ENCODE data around the gene SMIM28.

- TF ChIP-seq SP1 (IDR thresholded peaks at IDR 0.05): no peak
- no peak for TF ChIP-seq ELF4 (IDR thresholded peaks at IDR 0.05)
- TF ChIP-seq BHLHE40 (IDR thresholded peaks at IDR 0.05; ENCODE audit: borderline replicate concordance): no peak
- no peak for TF ChIP-seq FOXK2 (IDR thresholded peaks at IDR 0.05)
- TF ChIP-seq TARDBP (IDR thresholded peaks at IDR 0.05): no peak
- TF ChIP-seq ZNF384 (IDR thresholded peaks at IDR 0.05): no peak
- TF ChIP-seq FOXM1 (IDR thresholded peaks at IDR 0.05; ENCODE audit: borderline replicate concordance): no peak
- no peak for TF ChIP-seq CTBP1 (IDR thresholded peaks at IDR 0.05; ENCODE audit: borderline replicate concordance)
- no peak for TF ChIP-seq ARNT (IDR thresholded peaks at IDR 0.05)
- no peak for TF ChIP-seq SUZ12 (IDR thresholded peaks at IDR 0.05)
- no peak for TF ChIP-seq FOXA1 (IDR thresholded peaks at IDR 0.05)
- no peak for TF ChIP-seq HDGF (IDR thresholded peaks at IDR 0.05; ENCODE audit: borderline replicate concordance)
- no peak for TF ChIP-seq L3MBTL2 (conservative IDR thresholded peaks at IDR 0.05)
These were observed 3.5 kb upstream of the SMIM28 start for GRCh38 chr6:138374230-138374629.

All from HEK293T (cell line).